Loucy (cell line): ENCODE measurements around the gene EDN1.
A peak's percentile ranks its signal among the peaks of the same experiment; 100 is the strongest.
"Not testable (repeated sequence)": the region's sequence is repeated elsewhere in the genome, so short reads cannot be mapped to it uniquely, and the experiment has no call there.

Experiments
- H2AFZ ChIP-seq: fragments of 200-600 bp; sonication (generic); 2 replicates; pipeline ENCODE4 v1.6.0; 2016; ENCODE audit warnings: antibody characterized with exemption, mild to moderate bottlenecking, low read length, moderate library complexity
- H3F3A ChIP-seq: fragments of 200-600 bp; 2 replicates; pipeline ENCODE4 v1.6.0; 2016; ENCODE audit warnings: antibody characterized with exemption, low read depth, mild to moderate bottlenecking
- H3K27me3 ChIP-seq: fragments of 200-600 bp; sonication (generic); 2 replicates; pipeline ENCODE4 v1.6.1; 2014; ENCODE audit warnings: low read length, mild to moderate bottlenecking; ENCODE audit not compliant: insufficient read depth, poor library complexity, severe bottlenecking
- H3K36me3 ChIP-seq: fragments of 200-600 bp; sonication (generic); 2 replicates; pipeline ENCODE4 v1.6.1; 2016; ENCODE audit warnings: low read length; ENCODE audit not compliant: insufficient read depth
- H3K4me1 ChIP-seq: fragments of 200-600 bp; sonication (generic); 2 replicates; pipeline ENCODE4 v1.5.1; 2014; ENCODE audit warnings: low read length, mild to moderate bottlenecking; ENCODE audit not compliant: insufficient read depth, poor library complexity, severe bottlenecking
- H3K4me2 ChIP-seq: fragments of 200-600 bp; sonication (generic); 2 replicates; pipeline ENCODE4 v1.6.0; 2014; ENCODE audit warnings: antibody characterized with exemption, low read length, low read depth, mild to moderate bottlenecking; ENCODE audit not compliant: poor library complexity, severe bottlenecking
- H3K4me3 ChIP-seq: fragments of 200-600 bp; sonication (generic); 2 replicates; pipeline ENCODE4 v1.5.1; 2014; ENCODE audit warnings: low read length, mild to moderate bottlenecking, mixed read lengths; ENCODE audit not compliant: poor library complexity, severe bottlenecking
- H3K79me2 ChIP-seq: fragments of 200-600 bp; sonication (generic); 2 replicates; pipeline ENCODE4 v1.6.1; 2014; ENCODE audit warnings: low read length; ENCODE audit not compliant: insufficient read depth
- H3K9ac ChIP-seq: fragments of 200-600 bp; sonication (generic); 2 replicates; pipeline ENCODE4 v1.6.0; 2014; ENCODE audit warnings: mild to moderate bottlenecking, low read depth, low read length, moderate library complexity; ENCODE audit not compliant: poor library complexity, severe bottlenecking
- H3K9me2 ChIP-seq: fragments of 200-600 bp; sonication (generic); replicated peaks from 2 replicates; pipeline ENCODE4 v1.6.1; 2016; ENCODE audit warnings: low read depth, low read length, mixed read lengths
- H3K9me3 ChIP-seq: fragments of 200-600 bp; sonication (generic); 2 replicates; pipeline ENCODE4 v1.6.1; 2014; ENCODE audit warnings: mild to moderate bottlenecking, antibody characterized with exemption, low read length, low read depth; ENCODE audit not compliant: insufficient read depth
- H4K20me1 ChIP-seq: fragments of 200-600 bp; sonication (generic); 2 replicates; pipeline ENCODE4 v1.6.0; 2014; ENCODE audit warnings: antibody characterized with exemption, low read length, mild to moderate bottlenecking; ENCODE audit not compliant: insufficient read depth, poor library complexity, severe bottlenecking
- EZH2phosphoT487 ChIP-seq: fragments of 200-600 bp; IDR thresholded peaks from 2 replicates; pipeline ENCODE4 v1.6.1; 2018; ENCODE audit warnings: antibody characterized with exemption, mild to moderate bottlenecking, moderate library complexity, borderline replicate concordance
- TF ChIP-seq, protein P1 (sequence below): fragments of 200-600 bp; sonication (generic); conservative IDR thresholded peaks from 2 replicates; pipeline ENCODE4 v1.5.1; 2014; ENCODE audit warnings: mild to moderate bottlenecking, antibody characterized with exemption, low read length

Gene EDN1

GRCh38 chr6:12315292-12316081 is 25.3 kb downstream of the EDN1 start:
- H3K36me3 ChIP-seq: no peaks in the 10 kb centered on the region
- H3K4me2 ChIP-seq: no peak overlapping the region

GRCh38 chr6:12318749-12319148 is 28.6 kb downstream of the EDN1 start:
- Histone ChIP-seq H3K9me2 (no peaks in the 10 kb centered on the region), H3K9me3 (0 out of 2 replicates have a peak, but pooled peaks cover 9% of the 10 kb centered on the region), H3F3A (no peaks in the 10 kb centered on the region), H4K20me1 (no peaks in the 10 kb centered on the region), H3K79me2 (no peaks in the 10 kb centered on the region), H3K4me1 (no peaks in the 10 kb centered on the region), H3K4me2 (no peak overlapping the region), H3K36me3 (no peaks in the 10 kb centered on the region), H3K4me3 (no peak overlapping the region), H3K27me3 (no peaks in the 10 kb centered on the region), H2AFZ (no peak overlapping the region), H3K9ac (no peak overlapping the region)
- TF ChIP-seq, protein P1, sequence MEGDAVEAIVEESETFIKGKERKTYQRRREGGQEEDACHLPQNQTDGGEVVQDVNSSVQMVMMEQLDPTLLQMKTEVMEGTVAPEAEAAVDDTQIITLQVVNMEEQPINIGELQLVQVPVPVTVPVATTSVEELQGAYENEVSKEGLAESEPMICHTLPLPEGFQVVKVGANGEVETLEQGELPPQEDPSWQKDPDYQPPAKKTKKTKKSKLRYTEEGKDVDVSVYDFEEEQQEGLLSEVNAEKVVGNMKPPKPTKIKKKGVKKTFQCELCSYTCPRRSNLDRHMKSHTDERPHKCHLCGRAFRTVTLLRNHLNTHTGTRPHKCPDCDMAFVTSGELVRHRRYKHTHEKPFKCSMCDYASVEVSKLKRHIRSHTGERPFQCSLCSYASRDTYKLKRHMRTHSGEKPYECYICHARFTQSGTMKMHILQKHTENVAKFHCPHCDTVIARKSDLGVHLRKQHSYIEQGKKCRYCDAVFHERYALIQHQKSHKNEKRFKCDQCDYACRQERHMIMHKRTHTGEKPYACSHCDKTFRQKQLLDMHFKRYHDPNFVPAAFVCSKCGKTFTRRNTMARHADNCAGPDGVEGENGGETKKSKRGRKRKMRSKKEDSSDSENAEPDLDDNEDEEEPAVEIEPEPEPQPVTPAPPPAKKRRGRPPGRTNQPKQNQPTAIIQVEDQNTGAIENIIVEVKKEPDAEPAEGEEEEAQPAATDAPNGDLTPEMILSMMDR: no peak
- TF ChIP-seq EZH2phosphoT487: no peak

More at GRCh38 chr6:12315292-12316081, 25.3 kb downstream of the EDN1 start:
- H2AFZ ChIP-seq: no peak overlapping the region
- no peak for TF ChIP-seq EZH2phosphoT487
- TF ChIP-seq, protein P1: no peak
- 0 out of 2 replicates have a peak, but pooled peaks cover 9% of the 10 kb centered on the region for H3K9me3 ChIP-seq
- H3K4me1 ChIP-seq: no peaks in the 10 kb centered on the region
- H3K9ac ChIP-seq: no peak overlapping the region
- H3F3A ChIP-seq: no peaks in the 10 kb centered on the region
- no peak overlapping the region for H3K4me3 ChIP-seq
- H3K27me3 ChIP-seq: no peaks in the 10 kb centered on the region
- H3K79me2 ChIP-seq: no peaks in the 10 kb centered on the region
- no peaks in the 10 kb centered on the region for H3K9me2 ChIP-seq
- no peaks in the 10 kb centered on the region for H4K20me1 ChIP-seq

DNA sequence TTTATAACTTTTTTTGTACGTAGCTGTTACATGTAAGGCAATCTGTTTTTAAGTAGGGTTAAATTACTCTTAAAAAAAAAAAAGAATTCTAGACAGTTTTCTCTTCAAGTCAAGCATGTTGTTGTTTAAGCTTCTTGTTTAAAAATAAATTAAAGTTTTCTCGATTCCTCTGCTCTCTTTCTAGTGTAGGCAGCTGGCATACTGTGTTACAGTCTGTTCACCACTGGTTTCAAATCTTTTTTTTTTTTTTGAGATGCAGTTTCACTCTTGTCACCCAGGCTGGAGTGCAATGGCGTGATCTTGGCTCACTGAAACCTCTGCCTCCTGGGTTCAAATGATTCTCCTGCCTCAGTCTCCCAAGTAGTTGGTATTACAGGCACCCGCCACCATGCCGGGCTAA is 29.9 kb downstream of the EDN1 start:
- H4K20me1 ChIP-seq, H3K9me2 ChIP-seq, H3K79me2 ChIP-seq, H2AFZ ChIP-seq, H3K27me3 ChIP-seq, H3K9ac ChIP-seq, H3K4me1 ChIP-seq, H3K36me3 ChIP-seq, H3F3A ChIP-seq, H3K4me3 ChIP-seq, H3K4me2 ChIP-seq, H3K9me3 ChIP-seq: not testable (repeated sequence)

- no peak overlapping the region for H3K4me3 ChIP-seq
- no peaks in the 10 kb centered on the region for H3K9me2 ChIP-seq
- no peaks in the 10 kb centered on the region for H4K20me1 ChIP-seq
- peak overlapping the region; percentile 13 for H3K4me2 ChIP-seq
- no peak overlapping the region for H2AFZ ChIP-seq
- H3K9ac ChIP-seq: no peak overlapping the region
- no peaks in the 10 kb centered on the region for H3K36me3 ChIP-seq
- TF ChIP-seq EZH2phosphoT487: no peak
- TF ChIP-seq, protein P1: no peak
- H3K9me3 ChIP-seq: 0 out of 2 replicates have a peak, but pooled peaks cover 5% of the 10 kb centered on the region
- no peaks in the 10 kb centered on the region for H3K79me2 ChIP-seq
- peaks cover 8% of the 10 kb centered on the region for H3K4me1 ChIP-seq
- no peaks in the 10 kb centered on the region for H3K27me3 ChIP-seq
- H3F3A ChIP-seq: no peaks in the 10 kb centered on the region
These were observed 33.9 kb downstream of the EDN1 start for GRCh38 chr6:12324099-12324498.
